Measurements from ENCODE around the gene RNU5B-1.

Gene RNU5B-1

DNA sequence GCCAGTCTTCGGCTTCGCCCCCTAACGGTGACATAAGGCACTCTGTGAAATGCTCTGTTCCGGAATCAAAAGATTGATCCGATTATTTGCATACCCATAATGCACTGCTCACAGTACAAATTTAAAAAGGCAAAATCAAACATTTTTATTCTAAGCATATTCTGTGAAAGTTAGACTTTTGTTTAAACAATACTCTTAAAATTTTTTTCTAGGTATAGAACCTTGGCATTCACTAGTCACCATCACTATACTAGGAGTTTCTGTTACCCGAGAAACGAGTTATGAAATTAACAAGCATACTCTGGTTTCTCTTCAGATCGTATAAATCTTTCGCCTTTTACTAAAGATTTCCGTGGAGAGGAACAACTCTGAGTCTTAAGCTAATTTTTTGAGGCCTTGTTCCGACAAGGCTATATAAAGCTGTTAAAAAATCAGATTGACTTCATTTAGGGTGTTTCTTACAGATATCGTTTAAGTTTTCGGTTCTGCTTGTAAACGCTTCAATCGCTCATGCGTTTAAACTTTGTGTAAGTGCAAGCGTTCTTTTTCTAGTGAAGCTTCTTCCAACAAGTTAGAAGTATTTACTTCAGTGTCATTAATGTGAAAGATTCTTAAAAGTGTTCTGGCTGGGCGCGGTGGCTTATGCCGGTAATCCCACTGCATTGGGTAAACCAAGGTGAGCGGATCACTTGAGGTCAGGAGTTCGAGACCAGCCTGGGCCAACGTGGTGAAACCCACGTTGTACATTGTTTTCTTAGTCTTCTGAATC, at the start of gene RNU5B-1:
TSS of gene RNU5B-1 (plus strand) at position 297 of the 769 bp plus-strand sequence.
- peak; percentile 87 to 88 for DNase-seq

GRCh38 chr15:65254758-65255157, 49.7 kb upstream of the RNU5B-1 start:
- no peak for DNase-seq

- no peak for DNase-seq
Observed at GRCh38 chr15:65255486-65256140, 48.9 kb upstream of the RNU5B-1 start.

DNA sequence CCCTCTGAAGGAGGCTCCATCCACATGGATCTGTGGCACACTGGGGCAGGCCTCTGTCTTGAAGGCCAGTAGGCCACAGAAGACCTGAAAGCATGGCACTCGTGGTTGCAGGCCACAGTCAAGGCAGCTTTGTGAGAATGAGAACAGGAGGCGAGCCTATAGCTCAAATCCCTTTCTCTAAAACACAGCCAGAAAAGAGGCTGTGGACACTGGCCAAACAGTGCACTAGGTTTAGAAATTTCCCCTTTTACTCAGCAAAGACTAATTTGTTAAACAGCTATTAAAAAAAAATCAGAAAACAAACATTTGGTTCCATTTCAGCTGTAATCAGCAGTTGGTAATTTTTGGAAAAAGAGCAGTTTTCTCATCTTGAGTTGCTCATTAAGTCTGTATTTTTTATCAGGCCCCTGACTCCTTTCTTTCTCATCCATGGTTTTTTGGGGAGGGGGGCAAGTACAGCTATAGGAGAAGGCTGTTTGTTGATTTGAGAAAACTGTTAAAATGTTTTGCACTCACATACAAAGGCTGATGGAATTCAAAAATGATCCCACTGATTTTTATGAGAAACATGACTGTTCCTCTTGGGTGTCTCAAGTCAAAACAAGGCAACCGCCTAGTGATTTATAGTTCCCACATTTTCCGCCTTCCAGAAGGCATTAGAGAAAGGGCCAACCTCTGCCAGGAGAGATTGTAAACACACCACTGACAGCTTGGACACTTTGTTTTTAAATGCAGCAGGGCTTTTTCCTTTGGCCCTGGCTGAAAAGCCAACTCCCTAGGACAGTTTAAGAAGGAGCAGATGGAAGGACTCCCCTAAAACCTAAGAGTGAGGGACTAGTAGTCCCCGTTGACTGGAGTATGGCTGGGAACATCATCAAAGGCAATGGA, 45.9 kb upstream of the RNU5B-1 start:
- DNase-seq, result no peak

DNA sequence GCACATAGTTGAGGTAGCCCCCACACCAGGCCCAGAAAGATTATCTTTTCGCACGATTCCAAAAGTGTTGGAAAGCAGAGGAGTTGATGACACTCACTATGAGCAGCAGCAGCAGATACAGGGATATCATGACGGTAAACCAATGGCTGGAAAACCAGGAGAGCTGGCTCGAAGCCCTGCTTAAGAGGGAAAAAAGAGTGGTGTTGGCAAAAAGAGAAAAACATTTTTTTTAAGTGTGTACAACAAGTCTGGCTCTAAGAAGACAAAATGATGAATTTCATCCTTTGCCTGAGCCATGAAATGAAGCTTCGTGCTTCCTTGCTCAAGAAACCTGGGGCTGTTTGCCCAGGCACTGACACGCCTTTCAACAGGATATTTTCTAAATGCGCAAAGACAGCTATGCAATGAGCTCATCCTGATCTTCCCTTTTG, 45.1 kb upstream of the RNU5B-1 start:
- no peak for DNase-seq

DNA sequence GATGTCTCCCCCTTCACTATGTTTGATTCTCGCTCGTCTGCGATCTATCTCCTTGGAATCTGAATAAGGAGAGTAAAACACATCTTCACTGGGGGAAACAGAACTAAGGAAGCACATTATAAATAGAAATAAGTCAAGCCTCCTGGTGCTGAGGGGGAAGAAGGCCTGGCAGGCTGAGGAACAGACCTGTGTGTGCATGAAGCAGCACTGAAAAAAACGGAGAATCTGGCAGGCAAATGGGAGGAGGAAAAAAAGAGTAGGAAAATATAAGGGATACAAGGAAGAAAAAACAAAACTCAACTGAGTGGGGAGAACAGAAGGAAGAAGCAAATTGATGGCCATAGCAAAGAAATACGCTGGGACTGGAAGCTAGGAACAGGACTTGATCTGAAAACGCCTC, 43.5 kb upstream of the RNU5B-1 start:
- DNase-seq, result no peak

- DNase-seq, result no peak
Observed at GRCh38 chr15:65263313-65263712, 41.2 kb upstream of the RNU5B-1 start.

DNA sequence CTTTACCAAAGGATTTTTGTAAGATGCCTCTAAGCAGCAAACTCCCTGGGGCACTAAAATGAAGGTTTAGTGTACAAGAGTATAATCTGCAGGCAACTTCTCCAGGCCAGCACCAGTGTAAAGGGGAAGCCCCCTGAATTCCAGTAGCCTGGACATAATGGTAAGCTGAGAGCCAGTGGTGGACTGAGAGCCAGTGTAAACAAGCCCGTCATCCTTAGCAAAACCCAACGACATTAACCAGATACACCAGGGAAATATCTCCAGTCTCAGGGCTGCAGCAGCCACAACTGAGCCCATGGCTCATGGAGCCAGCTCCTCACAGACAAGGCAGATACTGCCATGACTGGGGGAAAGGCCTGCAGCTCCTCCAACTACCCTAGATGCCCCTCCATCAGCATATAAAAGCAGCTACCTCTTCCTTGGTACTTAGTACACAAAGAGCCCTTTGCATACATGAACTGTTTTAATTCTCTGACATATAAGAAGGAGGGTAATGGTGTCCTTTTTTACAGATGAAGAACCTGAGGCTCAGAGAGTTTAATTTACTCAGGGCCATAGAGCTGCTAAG, 39.5 kb upstream of the RNU5B-1 start:
- no peak for DNase-seq

GRCh38 chr15:65266469-65266868, 38.0 kb upstream of the RNU5B-1 start:
- DNase-seq, result no peak

DNA sequence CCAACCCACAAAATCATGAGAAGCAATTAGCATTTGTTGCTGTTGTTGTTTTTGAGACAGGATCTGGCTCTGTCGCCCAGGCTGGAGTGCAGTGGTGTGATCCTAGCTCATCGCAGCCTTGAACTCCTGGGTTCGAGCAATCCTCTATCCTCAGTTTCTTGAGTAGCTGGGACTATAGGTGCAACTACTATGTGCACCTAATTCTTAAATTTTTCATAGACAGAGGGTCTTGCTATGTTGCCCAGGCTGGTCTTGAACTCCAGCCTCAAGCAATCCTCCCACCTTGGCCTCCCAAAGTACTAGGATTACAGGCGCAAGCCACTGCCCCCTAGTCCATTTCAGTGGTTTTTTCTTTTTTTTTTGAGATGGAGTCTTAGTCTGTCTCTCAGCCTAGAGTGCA, 36.1 kb upstream of the RNU5B-1 start:
- DNase-seq, result no peak

- peak in 1 of 2 donors; percentile 28 for DNase-seq
Observed at GRCh38 chr15:65270811-65271545, 33.5 kb upstream of the RNU5B-1 start.

- DNase-seq, result no peak
Observed at GRCh38 chr15:65275104-65275727, 29.3 kb upstream of the RNU5B-1 start.

DNA sequence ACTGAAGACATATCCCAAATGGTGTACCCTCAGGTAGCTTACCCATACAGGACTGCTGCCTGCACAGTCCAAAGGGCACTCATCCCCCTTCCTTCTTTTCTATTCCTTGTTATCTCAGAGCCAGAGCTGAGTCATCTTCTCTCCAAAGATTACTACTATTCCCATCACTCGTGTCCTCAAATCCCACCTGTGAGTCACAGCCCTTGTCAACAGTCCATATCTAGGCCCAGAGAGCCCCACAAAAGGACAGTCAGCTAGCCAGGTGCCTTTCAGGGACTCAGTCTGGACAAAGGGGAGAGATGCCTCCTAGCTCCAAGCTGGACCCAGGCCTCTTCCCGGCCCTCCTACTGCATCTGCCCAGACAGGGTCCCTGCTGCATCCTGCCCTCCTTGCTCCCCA, 28.8 kb upstream of the RNU5B-1 start:
- DNase-seq, result no peak

GRCh38 chr15:65277015-65277414, 27.5 kb upstream of the RNU5B-1 start:
- no peak for DNase-seq

GRCh38 chr15:65278480-65278879, 26.0 kb upstream of the RNU5B-1 start:
- DNase-seq, result no peak

- no peak for DNase-seq
Observed at GRCh38 chr15:65285291-65286068, 19.0 kb upstream of the RNU5B-1 start.

GRCh38 chr15:65286069-65286703, 18.3 kb upstream of the RNU5B-1 start:
- DNase-seq, result peak; percentile 33 to 34

GRCh38 chr15:65286704-65287519, 17.6 kb upstream of the RNU5B-1 start, which contains the start of gene PARP16:
TSS of gene PARP16 (minus strand) at chr15:65286883. CDS start at chr15:65286426, 457 bp downstream.
- DNase-seq, result peak; percentile 91 to 95

GRCh38 chr15:65287520-65287855, 17.0 kb upstream of the RNU5B-1 start:
- no peak for DNase-seq
